ENCODE measurements around the gene CNN2. TPM values are rescaled to one million over a fixed set of nuclear protein-coding genes. Genes with fewer than 3 reads are reported as not detected.

The CNN2 gene
- total RNA-seq, 4 donors from 2014 or later: 39.2 to 57.6 (median 48.2) TPM

DNA sequence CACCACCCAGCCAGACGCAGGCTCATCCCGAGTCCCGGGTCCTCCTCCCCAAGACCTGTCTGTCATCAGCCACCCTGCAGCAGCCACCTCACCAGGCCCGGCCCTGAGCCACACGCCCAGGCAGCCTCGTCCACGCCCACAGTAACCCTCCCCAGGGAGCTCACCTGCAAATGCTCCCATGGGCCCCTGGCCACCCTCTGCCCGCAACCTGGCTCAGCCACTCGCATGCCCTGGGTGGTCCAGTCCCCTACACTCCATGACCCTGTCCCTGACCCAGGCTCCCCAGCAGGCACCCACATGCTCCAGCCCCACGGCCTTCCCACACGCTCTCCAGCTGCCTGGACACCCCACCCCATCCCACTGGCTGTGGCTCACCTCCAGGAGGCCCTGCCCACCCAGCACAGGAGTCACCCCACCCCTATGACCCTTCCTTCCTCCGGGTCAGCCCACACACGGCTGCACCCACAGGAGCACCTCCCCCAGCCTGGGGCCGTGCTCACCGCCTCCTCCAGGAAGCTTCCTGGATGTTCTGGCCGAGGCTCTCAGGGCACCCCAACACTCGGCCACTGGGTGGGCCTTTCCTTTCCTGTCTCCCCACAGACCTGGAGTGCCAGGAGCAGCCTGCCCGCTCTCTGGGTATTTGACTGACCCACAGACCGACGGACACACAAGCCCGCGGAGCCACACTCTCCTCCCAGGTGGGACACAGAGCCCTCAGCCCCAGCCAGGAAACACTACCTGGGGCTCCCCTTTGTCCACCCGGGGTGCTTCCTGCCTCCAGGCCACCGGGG, 9.1 kb upstream of the CNN2 start:
- WGBS, 2 donors (ENCODE audit: low coverage in 1 of 2): 53% methylated on average over 24 of the region's 24 CpGs; no CpG with 5 or more reads in 1 of the 2 donors
- in situ Hi-C loops (cut with MboI; ENCODE audit: low pct_ligation_motif_present in 1 of 4, low pct_unique_long_range_greater_than_20kb in 1 of 4, low sequenced_read_pairs in 3 of 4): no loop called here
- H3K4me1 ChIP-seq: peaks cover 47 to 55% (median 52%) of the 10 kb centered on the region in 4 donors

DNA sequence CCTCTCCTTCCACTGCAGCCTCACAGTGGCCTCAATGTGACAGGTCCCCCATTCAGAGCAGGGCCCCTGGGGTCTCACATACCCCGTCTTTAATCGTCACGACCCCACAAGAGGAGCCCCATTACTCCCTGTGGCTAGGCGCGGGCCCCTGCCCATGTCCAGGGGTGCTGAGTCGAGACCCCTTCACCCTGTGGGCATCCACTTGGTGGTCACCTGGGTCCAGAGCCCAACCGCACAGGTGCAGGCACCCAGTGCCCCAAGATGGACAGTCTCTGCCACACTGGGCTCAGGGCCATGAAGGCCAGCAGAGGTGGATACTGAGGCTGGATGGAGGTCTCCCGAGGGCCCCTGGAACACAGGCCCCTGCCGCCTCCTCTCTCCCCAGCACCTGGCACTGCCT, 8.5 kb upstream of the CNN2 start:
- DNase-seq: no peak
- intact Hi-C loops (cut with DNase I; ENCODE audit: low total_unique reads) (no loop called here), in situ Hi-C loops (cut with MboI; ENCODE audit: low pct_ligation_motif_present in 1 of 4, low pct_unique_long_range_greater_than_20kb in 1 of 4, low sequenced_read_pairs in 3 of 4) (no loop called here)
- Histone ChIP-seq H3K27ac (peak overlapping the region; percentile 37 to 70 (median 60)), H3K36me3 (peaks cover 0 to 4% (median 0%) of the 10 kb centered on the region in 4 donors), H3K9me3 (no peaks in the 10 kb centered on the region), H3K4me3 (peak overlapping the region in 1 of 4 donors; percentile 0), H3K27me3 (no peaks in the 10 kb centered on the region), H3K4me1 (peaks cover 47 to 57% (median 53%) of the 10 kb centered on the region in 4 donors)
- WGBS, 2 donors (ENCODE audit: low coverage in 1 of 2): 84% methylated on average over 9 of the region's 9 CpGs; no CpG with 5 or more reads in 1 of the 2 donors
- TF ChIP-seq EP300 (IDR thresholded peaks at IDR 0.05; ENCODE audit: low read depth) (no peak), POLR2A (IDR thresholded peaks at IDR 0.05) (no peak), POLR2AphosphoS5 (IDR thresholded peaks at IDR 0.05) (no peak)
- TF ChIP-seq, protein P1, sequence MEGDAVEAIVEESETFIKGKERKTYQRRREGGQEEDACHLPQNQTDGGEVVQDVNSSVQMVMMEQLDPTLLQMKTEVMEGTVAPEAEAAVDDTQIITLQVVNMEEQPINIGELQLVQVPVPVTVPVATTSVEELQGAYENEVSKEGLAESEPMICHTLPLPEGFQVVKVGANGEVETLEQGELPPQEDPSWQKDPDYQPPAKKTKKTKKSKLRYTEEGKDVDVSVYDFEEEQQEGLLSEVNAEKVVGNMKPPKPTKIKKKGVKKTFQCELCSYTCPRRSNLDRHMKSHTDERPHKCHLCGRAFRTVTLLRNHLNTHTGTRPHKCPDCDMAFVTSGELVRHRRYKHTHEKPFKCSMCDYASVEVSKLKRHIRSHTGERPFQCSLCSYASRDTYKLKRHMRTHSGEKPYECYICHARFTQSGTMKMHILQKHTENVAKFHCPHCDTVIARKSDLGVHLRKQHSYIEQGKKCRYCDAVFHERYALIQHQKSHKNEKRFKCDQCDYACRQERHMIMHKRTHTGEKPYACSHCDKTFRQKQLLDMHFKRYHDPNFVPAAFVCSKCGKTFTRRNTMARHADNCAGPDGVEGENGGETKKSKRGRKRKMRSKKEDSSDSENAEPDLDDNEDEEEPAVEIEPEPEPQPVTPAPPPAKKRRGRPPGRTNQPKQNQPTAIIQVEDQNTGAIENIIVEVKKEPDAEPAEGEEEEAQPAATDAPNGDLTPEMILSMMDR (IDR thresholded peaks at IDR 0.05): no peak

More for the DNA sequence above, 9.1 kb upstream of the CNN2 start:
- peaks cover 0 to 9% (median 2%) of the 10 kb centered on the region in 4 donors for H3K36me3 ChIP-seq
- peak; percentile 71 for DNase-seq
- intact Hi-C loops (cut with DNase I; ENCODE audit: low total_unique reads): no loop called here
- no peaks in the 10 kb centered on the region for H3K9me3 ChIP-seq
- peak overlapping the region in 1 of 4 donors; percentile 0 for H3K4me3 ChIP-seq
- H3K27me3 ChIP-seq: no peaks in the 10 kb centered on the region
- peak overlapping the region; percentile 37 to 70 (median 60) for H3K27ac ChIP-seq
- TF ChIP-seq EP300 (IDR thresholded peaks at IDR 0.05; ENCODE audit: low read depth) (no peak), POLR2AphosphoS5 (IDR thresholded peaks at IDR 0.05) (no peak), POLR2A (IDR thresholded peaks at IDR 0.05) (no peak)
- TF ChIP-seq, protein P1 (IDR thresholded peaks at IDR 0.05): no peak

DNA sequence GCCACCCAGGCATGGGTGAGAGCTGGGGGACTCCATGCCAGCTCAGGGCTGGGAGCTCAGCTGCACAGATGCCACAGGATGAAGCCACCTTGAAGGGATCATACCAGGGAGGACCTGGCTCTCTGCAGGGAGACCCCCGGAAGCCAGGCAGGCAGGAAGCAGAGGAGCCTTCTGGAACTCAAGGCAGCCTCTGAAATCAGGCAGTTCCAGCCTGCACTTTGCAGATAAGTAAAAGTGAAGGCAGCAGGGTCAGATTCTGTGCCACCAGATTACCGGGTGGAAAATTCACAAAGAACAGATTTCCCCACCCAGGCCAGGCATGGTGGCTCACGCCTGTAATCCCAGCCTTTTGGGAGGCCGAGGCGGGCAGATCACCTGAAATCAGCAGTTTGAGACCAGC, 8.0 kb upstream of the CNN2 start:
- H3K9me3 ChIP-seq: no peaks in the 10 kb centered on the region
- DNase-seq: no peak
- intact Hi-C loops (cut with DNase I; ENCODE audit: low total_unique reads) (no loop called here), in situ Hi-C loops (cut with MboI; ENCODE audit: low pct_ligation_motif_present in 1 of 4, low pct_unique_long_range_greater_than_20kb in 1 of 4, low sequenced_read_pairs in 3 of 4) (no loop called here)
- peaks cover 47 to 57% (median 53%) of the 10 kb centered on the region in 4 donors for H3K4me1 ChIP-seq
- H3K27me3 ChIP-seq: no peaks in the 10 kb centered on the region
- WGBS, 2 donors (ENCODE audit: low coverage in 1 of 2): 76 to 79% methylated on average over 4 to 5 of the region's 5 CpGs
- TF ChIP-seq POLR2AphosphoS5 (IDR thresholded peaks at IDR 0.05): no peak
- H3K4me3 ChIP-seq: no peak overlapping the region
- H3K36me3 ChIP-seq: peaks cover 0 to 3% (median 0%) of the 10 kb centered on the region in 4 donors
- H3K27ac ChIP-seq: peak overlapping the region in 2 of 4 donors; percentile 37 to 51

DNA sequence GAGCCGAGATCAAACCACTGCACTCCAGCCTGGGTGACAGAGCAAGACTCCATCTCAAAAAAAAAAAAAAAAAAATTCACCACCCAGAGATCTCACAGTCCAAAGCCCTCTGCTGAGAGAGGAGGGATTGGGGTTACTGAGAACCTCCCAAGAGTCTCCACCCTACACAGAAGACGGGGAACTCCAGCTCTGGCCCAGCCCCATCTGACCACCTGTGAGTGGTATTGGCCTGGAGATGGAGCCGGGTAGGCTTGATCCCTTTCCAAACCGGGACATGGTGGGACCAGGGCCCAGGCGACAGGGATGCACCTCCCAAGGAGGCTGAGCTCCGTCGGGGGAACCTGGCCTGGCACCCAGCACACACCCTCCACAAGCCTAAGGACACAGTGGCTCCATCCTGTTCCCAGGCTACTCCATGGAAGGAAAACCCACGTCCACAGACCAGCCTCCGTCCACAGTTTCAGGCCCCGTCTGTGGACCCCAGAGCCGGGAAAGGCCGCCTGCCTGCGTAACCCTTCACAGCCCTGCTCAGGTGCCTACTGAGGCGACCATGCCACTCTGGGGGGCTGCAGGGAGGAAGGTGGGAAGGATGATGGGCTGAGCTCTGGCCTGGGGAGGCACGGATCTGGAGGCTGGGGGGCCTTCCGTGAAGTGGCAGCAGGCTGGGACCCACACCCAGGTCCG, 7.3 kb upstream of the CNN2 start:
- peak overlapping the region in 3 of 4 donors; percentile 64 to 100 (median 89) for H3K4me3 ChIP-seq
- intact Hi-C loops (cut with DNase I; ENCODE audit: low total_unique reads): no loop called here
- peaks cover 47 to 57% (median 53%) of the 10 kb centered on the region in 4 donors for H3K4me1 ChIP-seq
- no peak for TF ChIP-seq POLR2A (IDR thresholded peaks at IDR 0.05)
- TF ChIP-seq, protein P1 (IDR thresholded peaks at IDR 0.05): no peak
- H3K36me3 ChIP-seq: peaks cover 0 to under 1% (median 0%) of the 10 kb centered on the region in 4 donors
- in situ Hi-C loops (cut with MboI; ENCODE audit: low pct_ligation_motif_present in 1 of 4, low pct_unique_long_range_greater_than_20kb in 1 of 4, low sequenced_read_pairs in 3 of 4): no loop called here
- no peaks in the 10 kb centered on the region for H3K9me3 ChIP-seq
- no peaks in the 10 kb centered on the region for H3K27me3 ChIP-seq
- 20 to 41% methylated on average over 3 to 16 of the region's 17 CpGs for WGBS, 2 donors (ENCODE audit: low coverage in 1 of 2)
- peak overlapping the region in 2 of 4 donors; percentile 2 to 92 for H3K27ac ChIP-seq
- no peak for DNase-seq

Measured in transverse colon (tissue), 4 donors.